Left ventricle myocardium inferior (tissue), 1 donor: ENCODE data around the gene ARSA. TPM values are rescaled to one million over a fixed set of nuclear protein-coding genes. Genes with fewer than 3 reads are reported as not detected.

Experiments
- DNase-seq: peaks from one replicate; pipeline ENCODE4 v3.0.0-alpha.2; 2020
- H3K27ac ChIP-seq: fragments of 200-600 bp; replicated peaks from 2 replicates; pipeline ENCODE4 v1.8.0; 2021
- H3K27me3 ChIP-seq: fragments of 200-600 bp; 2 replicates; pipeline ENCODE4 v1.8.0; 2021; ENCODE audit warnings: low read depth
- H3K36me3 ChIP-seq: fragments of 200-600 bp; 2 replicates; pipeline ENCODE4 v1.8.0; 2021
- H3K4me1 ChIP-seq: fragments of 200-600 bp; 2 replicates; pipeline ENCODE4 v1.8.0; 2021
- H3K4me3 ChIP-seq: fragments of 200-600 bp; 2 replicates; pipeline ENCODE4 v1.8.0; 2021; ENCODE audit warnings: mild to moderate bottlenecking, moderate library complexity
- H3K9me3 ChIP-seq: fragments of 200-600 bp; replicated peaks from 2 replicates; pipeline ENCODE4 v1.8.0; 2021
- intact Hi-C: fragments of 100-400 bp; cut with micrococcal nuclease; formaldehyde crosslinking; loops from one replicate; pipeline ENCODE4 v1.11.0; 2022
- total RNA-seq: library from RNA; stranded (reverse); fragmentation: NEBNext Ultra II Directional; extraction: Animal tissue kit (Norgen Biotek cat#: 25700); gene quantifications from one replicate; pipeline ENCODE4 v1.2.1, GENCODE V29; 2021
- TF ChIP-seq, protein P1 (sequence below): fragments of 200-600 bp; IDR thresholded peaks from 2 replicates; pipeline ENCODE4 v1.8.0; 2021; ENCODE audit warnings: antibody characterized with exemption, mild to moderate bottlenecking, borderline replicate concordance
- donor health status: DM: no; HTN: yes; CAD: no; lungs with severe emphysema.

The ARSA gene
- total RNA-seq, 1 donor from 2014 or later = 23.5 TPM

DNA sequence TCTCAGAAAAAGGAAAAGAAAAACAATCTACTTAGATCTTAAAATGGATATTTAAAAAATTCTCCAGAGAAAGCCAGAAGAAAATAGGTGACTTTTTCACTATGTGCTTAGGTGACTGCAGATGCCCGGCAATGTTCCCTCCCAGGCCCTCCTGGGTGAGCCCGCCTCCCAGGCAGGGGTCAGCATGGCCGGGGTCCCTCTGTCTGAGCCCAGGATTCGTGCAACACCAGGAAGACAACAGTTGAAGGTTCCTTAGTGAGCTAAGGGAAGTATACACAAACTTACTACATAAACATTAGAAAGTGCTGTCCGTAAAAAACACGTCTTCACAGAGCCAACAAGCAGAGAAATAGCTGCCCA lies 15.8 kb downstream of the ARSA start:
- peaks cover 52% of the 10 kb centered on the region for H3K27me3 ChIP-seq
- no peak overlapping the region for H3K4me3 ChIP-seq
- DNase-seq = no peak
- intact Hi-C loops = no loop called here
- H3K36me3 ChIP-seq = no peaks in the 10 kb centered on the region
- no peak overlapping the region for H3K27ac ChIP-seq
- peaks cover 8% of the 10 kb centered on the region for H3K4me1 ChIP-seq
- no peaks in the 10 kb centered on the region for H3K9me3 ChIP-seq
- TF ChIP-seq, protein P1, sequence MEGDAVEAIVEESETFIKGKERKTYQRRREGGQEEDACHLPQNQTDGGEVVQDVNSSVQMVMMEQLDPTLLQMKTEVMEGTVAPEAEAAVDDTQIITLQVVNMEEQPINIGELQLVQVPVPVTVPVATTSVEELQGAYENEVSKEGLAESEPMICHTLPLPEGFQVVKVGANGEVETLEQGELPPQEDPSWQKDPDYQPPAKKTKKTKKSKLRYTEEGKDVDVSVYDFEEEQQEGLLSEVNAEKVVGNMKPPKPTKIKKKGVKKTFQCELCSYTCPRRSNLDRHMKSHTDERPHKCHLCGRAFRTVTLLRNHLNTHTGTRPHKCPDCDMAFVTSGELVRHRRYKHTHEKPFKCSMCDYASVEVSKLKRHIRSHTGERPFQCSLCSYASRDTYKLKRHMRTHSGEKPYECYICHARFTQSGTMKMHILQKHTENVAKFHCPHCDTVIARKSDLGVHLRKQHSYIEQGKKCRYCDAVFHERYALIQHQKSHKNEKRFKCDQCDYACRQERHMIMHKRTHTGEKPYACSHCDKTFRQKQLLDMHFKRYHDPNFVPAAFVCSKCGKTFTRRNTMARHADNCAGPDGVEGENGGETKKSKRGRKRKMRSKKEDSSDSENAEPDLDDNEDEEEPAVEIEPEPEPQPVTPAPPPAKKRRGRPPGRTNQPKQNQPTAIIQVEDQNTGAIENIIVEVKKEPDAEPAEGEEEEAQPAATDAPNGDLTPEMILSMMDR = no peak

DNA sequence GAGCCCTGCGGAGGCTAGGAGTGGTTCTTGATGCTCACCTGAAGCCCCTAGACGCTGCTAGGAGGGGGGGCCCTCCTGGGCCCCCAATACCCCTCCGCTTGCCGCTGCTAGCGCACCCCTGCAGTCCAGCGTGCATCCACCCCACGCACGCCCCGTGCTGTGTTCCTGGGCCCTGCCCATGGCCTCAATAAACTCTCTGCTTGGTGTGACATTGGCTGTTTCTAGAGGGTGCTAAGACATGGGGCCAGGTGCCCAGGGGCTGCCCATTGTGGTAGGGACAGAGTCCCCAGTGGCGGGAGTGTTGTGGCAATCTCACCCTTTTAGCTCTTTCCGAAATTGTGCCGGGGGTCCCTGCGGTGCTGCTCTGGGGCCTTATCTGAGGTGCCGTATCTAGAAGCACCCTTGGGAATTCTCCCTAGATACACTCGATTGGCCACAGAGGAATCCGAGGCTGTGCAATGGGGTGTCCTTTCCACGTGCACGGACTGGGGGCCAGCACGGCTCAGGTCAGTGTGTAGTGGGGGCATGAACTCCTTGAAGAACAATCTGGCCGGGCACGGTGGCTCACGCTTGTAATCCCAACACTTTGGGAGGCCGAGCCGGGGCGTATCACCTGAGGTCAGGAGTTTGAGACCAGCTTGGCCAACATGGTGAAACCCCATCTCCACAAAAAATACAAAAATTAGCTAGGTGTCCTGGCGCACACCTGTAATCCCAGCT lies 16.5 kb downstream of the ARSA start:
- TF ChIP-seq, protein P1 = no peak
- H3K27me3 ChIP-seq = peaks cover 59% of the 10 kb centered on the region
- peaks cover 8% of the 10 kb centered on the region for H3K4me1 ChIP-seq
- H3K9me3 ChIP-seq = no peaks in the 10 kb centered on the region
- no peak overlapping the region for H3K4me3 ChIP-seq
- H3K36me3 ChIP-seq = no peaks in the 10 kb centered on the region
- no peak overlapping the region for H3K27ac ChIP-seq
- DNase-seq = no peak
- intact Hi-C loops = no loop called here

DNA sequence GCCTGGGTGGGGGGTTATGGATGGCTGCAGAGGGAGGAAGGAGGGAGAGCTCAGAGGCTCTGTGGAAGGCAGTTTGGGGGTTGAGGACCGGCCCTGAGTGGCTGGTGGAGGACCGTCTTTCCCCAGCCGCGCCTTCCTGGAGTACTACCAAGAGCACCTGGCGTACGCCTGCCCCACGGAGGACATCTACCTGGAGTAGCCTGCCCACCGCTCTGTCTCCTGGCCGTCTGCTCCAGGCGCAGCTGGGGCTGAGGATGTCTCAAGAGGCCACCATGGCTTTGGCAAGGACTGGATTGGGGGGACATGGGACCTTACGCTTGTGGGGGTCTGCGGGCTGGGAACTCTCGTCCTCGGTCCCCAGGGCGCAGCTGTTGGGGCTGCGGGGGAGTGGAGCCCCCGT lies 17.4 kb downstream of the ARSA start:
- Histone ChIP-seq H3K4me3 (no peak overlapping the region), H3K27ac (no peak overlapping the region), H3K27me3 (peaks cover 68% of the 10 kb centered on the region), H3K9me3 (no peaks in the 10 kb centered on the region), H3K36me3 (no peaks in the 10 kb centered on the region), H3K4me1 (peaks cover 8% of the 10 kb centered on the region)
- intact Hi-C loops = no loop called here
- TF ChIP-seq, protein P1 = no peak
- no peak for DNase-seq

DNA sequence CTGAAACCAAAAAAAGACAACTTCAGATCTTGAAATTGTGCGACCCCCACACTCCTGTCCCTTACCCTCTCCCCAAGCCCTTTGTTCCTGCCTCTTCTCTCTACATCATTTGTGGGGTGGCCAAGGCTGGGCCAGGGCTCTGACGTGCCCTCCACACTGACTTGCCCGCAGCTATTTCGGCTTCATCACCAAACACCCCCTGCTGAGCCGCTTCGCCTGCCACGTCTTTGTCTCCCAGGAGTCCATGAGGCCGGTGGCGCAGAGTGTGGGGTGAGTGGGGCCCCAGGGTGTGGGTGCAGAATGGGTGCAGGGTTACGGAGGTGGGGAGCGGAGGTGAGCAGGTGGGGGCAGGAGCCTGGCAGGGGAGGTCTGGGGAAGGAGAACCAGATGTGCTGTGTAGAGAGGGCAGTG lies 17.9 kb downstream of the ARSA start:
- H3K4me1 ChIP-seq = peaks cover 8% of the 10 kb centered on the region
- peaks cover 73% of the 10 kb centered on the region for H3K27me3 ChIP-seq
- TF ChIP-seq, protein P1 = no peak
- no peaks in the 10 kb centered on the region for H3K9me3 ChIP-seq
- no peak for DNase-seq
- H3K27ac ChIP-seq = no peak overlapping the region
- H3K4me3 ChIP-seq = no peak overlapping the region
- no peaks in the 10 kb centered on the region for H3K36me3 ChIP-seq
- intact Hi-C loops = no loop called here

DNA sequence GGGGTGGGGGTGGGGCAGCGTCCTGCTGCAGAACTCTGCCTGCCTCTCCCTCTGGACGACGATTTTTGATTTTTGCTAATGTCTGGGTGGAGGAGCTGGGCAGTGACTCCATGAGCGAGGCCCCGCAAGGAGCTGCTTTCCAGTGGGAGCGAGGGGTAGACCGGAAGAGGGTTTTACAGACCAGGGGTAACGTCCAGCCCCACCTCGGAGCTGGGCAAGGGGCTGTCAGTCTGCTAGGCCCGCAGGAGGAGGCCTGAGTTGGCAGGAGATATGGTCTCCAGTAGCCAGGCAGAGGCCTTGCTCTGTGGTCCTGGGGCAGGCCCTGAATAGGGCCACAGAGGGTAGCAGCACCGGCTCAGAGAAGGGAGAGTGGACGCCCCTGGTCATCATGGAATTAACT lies 18.4 kb downstream of the ARSA start:
- H3K27me3 ChIP-seq = peaks cover 78% of the 10 kb centered on the region
- H3K27ac ChIP-seq = no peak overlapping the region
- no peak overlapping the region for H3K4me3 ChIP-seq
- intact Hi-C loops = no loop called here
- H3K4me1 ChIP-seq = peaks cover 8% of the 10 kb centered on the region
- TF ChIP-seq, protein P1 = no peak
- no peak for DNase-seq
- H3K9me3 ChIP-seq = no peaks in the 10 kb centered on the region
- H3K36me3 ChIP-seq = no peaks in the 10 kb centered on the region
